H1 (cell line): ENCODE results near the gene PAX7. TPM values are rescaled to one million over a fixed set of nuclear protein-coding genes. Genes with fewer than 3 reads are reported as not detected.

Source experiments
- HDAC6 ChIP-seq: IDR thresholded peaks from one replicate; pipeline ENCODE4 v1.7.1; 2012; ENCODE audit warnings: low read depth, mild to moderate bottlenecking, inconsistent platforms, low read length, moderate library complexity
- polyA plus RNA-seq, 7 experiments: library from polyadenylated mRNA; depleted of rRNA in 3 of 7; stranded (reverse) in 5 of 7; unstranded in 2 of 7; fragments of >200 nt in 5 of 7; fragments of 200-250 nt in 2 of 7; gene quantifications; 1 replicate in 5 of 7; 2 replicates in 1 of 7; 4 replicates in 1 of 7; pipeline versions ENCODE4 v1.2.1 to v1.2.3, GENCODE V29; 2011 to 2013; ENCODE audit warnings: missing spikeins in 2 of 7, mixed read lengths in 2 of 7
- total RNA-seq: library from RNA; stranded (reverse); fragmentation: NEBNext Ultra II Directional; extraction: Animal tissue kit (Norgen Biotek cat#: 25700); gene quantifications from 2 replicates; pipeline ENCODE4 v1.2.1, GENCODE V29; 2021
- TF ChIP-seq, protein P1 (sequence below): fragments of 300-600 bp; sonication (generic); IDR thresholded peaks from 2 replicates; pipeline ENCODE4 v1.7.1; 2012; ENCODE audit warnings: low read length, moderate library complexity, mild to moderate bottlenecking, inconsistent platforms; ENCODE audit not compliant: insufficient replicate concordance

The PAX7 gene
- total and polyA plus RNA-seq, 2 of the 8 experiments (the other 6 are each of a cell fraction or from before 2014, with no cell fraction given) = not detected

DNA sequence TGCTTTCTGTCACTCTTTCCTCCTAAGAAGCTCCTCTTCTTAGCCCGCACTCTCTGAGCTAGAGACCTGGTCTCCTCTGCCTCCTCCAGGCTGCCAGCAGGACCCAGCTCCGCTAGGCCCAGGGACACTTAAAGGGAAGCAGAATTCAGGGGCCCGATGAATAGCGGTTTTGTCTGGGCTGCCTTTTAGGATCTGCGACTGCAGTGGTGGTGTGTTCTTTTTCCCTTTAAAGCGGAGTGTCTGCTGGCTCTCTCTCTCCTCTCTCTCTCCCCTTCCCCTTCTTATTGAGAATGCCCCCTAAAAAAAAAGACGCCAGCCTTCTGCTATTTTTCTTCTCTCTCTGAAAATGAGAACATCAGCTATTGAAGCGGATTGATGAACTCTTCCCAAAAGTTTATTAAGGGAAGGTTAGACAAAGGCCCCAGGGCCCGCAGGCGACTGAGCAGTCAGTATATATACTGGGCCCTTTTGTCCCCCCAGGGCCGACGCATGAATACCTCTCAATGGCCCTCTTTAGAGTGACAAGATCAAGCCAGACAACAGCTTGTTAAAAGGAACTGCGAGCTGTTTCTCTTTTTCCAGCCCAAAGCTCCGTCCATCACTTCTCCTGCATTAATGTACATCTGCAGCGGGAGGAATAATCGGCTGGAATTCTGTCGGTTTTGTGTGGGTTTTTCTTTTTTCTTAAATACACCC is 27.0 kb downstream of the PAX7 start (continued):
- TF ChIP-seq, protein P1, sequence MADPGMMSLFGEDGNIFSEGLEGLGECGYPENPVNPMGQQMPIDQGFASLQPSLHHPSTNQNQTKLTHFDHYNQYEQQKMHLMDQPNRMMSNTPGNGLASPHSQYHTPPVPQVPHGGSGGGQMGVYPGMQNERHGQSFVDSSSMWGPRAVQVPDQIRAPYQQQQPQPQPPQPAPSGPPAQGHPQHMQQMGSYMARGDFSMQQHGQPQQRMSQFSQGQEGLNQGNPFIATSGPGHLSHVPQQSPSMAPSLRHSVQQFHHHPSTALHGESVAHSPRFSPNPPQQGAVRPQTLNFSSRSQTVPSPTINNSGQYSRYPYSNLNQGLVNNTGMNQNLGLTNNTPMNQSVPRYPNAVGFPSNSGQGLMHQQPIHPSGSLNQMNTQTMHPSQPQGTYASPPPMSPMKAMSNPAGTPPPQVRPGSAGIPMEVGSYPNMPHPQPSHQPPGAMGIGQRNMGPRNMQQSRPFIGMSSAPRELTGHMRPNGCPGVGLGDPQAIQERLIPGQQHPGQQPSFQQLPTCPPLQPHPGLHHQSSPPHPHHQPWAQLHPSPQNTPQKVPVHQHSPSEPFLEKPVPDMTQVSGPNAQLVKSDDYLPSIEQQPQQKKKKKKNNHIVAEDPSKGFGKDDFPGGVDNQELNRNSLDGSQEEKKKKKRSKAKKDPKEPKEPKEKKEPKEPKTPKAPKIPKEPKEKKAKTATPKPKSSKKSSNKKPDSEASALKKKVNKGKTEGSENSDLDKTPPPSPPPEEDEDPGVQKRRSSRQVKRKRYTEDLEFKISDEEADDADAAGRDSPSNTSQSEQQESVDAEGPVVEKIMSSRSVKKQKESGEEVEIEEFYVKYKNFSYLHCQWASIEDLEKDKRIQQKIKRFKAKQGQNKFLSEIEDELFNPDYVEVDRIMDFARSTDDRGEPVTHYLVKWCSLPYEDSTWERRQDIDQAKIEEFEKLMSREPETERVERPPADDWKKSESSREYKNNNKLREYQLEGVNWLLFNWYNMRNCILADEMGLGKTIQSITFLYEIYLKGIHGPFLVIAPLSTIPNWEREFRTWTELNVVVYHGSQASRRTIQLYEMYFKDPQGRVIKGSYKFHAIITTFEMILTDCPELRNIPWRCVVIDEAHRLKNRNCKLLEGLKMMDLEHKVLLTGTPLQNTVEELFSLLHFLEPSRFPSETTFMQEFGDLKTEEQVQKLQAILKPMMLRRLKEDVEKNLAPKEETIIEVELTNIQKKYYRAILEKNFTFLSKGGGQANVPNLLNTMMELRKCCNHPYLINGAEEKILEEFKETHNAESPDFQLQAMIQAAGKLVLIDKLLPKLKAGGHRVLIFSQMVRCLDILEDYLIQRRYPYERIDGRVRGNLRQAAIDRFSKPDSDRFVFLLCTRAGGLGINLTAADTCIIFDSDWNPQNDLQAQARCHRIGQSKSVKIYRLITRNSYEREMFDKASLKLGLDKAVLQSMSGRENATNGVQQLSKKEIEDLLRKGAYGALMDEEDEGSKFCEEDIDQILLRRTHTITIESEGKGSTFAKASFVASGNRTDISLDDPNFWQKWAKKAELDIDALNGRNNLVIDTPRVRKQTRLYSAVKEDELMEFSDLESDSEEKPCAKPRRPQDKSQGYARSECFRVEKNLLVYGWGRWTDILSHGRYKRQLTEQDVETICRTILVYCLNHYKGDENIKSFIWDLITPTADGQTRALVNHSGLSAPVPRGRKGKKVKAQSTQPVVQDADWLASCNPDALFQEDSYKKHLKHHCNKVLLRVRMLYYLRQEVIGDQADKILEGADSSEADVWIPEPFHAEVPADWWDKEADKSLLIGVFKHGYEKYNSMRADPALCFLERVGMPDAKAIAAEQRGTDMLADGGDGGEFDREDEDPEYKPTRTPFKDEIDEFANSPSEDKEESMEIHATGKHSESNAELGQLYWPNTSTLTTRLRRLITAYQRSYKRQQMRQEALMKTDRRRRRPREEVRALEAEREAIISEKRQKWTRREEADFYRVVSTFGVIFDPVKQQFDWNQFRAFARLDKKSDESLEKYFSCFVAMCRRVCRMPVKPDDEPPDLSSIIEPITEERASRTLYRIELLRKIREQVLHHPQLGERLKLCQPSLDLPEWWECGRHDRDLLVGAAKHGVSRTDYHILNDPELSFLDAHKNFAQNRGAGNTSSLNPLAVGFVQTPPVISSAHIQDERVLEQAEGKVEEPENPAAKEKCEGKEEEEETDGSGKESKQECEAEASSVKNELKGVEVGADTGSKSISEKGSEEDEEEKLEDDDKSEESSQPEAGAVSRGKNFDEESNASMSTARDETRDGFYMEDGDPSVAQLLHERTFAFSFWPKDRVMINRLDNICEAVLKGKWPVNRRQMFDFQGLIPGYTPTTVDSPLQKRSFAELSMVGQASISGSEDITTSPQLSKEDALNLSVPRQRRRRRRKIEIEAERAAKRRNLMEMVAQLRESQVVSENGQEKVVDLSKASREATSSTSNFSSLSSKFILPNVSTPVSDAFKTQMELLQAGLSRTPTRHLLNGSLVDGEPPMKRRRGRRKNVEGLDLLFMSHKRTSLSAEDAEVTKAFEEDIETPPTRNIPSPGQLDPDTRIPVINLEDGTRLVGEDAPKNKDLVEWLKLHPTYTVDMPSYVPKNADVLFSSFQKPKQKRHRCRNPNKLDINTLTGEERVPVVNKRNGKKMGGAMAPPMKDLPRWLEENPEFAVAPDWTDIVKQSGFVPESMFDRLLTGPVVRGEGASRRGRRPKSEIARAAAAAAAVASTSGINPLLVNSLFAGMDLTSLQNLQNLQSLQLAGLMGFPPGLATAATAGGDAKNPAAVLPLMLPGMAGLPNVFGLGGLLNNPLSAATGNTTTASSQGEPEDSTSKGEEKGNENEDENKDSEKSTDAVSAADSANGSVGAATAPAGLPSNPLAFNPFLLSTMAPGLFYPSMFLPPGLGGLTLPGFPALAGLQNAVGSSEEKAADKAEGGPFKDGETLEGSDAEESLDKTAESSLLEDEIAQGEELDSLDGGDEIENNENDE = no peak
- no peak for TF ChIP-seq HDAC6
